H54 (cell line): Measurements from ENCODE around the gene MEX3A.
"Not testable (repeated sequence)": the region's sequence is repeated elsewhere in the genome, so short reads cannot be mapped to it uniquely, and the experiment has no call there.

Experiments used
- DNase-seq: peaks from one replicate; pipeline ENCODE4 v3.0.0; 2011; ENCODE audit warnings: low spot score, mixed read lengths; ENCODE audit not compliant: insufficient read length
- FAIRE-seq: peaks from 3 replicates; lab custom pipeline; 2011; peaks lifted over from hg19 to GRCh38; lab: Jason Lieb, UNC
- POLR2A ChIP-seq: IDR thresholded peaks from 2 replicates; pipeline ENCODE4 v1.6.1; 2011; ENCODE audit warnings: low read depth, mild to moderate bottlenecking, low read length

Gene MEX3A, protein sequence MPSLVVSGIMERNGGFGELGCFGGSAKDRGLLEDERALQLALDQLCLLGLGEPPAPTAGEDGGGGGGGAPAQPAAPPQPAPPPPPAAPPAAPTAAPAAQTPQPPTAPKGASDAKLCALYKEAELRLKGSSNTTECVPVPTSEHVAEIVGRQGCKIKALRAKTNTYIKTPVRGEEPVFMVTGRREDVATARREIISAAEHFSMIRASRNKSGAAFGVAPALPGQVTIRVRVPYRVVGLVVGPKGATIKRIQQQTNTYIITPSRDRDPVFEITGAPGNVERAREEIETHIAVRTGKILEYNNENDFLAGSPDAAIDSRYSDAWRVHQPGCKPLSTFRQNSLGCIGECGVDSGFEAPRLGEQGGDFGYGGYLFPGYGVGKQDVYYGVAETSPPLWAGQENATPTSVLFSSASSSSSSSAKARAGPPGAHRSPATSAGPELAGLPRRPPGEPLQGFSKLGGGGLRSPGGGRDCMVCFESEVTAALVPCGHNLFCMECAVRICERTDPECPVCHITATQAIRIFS

DNA sequence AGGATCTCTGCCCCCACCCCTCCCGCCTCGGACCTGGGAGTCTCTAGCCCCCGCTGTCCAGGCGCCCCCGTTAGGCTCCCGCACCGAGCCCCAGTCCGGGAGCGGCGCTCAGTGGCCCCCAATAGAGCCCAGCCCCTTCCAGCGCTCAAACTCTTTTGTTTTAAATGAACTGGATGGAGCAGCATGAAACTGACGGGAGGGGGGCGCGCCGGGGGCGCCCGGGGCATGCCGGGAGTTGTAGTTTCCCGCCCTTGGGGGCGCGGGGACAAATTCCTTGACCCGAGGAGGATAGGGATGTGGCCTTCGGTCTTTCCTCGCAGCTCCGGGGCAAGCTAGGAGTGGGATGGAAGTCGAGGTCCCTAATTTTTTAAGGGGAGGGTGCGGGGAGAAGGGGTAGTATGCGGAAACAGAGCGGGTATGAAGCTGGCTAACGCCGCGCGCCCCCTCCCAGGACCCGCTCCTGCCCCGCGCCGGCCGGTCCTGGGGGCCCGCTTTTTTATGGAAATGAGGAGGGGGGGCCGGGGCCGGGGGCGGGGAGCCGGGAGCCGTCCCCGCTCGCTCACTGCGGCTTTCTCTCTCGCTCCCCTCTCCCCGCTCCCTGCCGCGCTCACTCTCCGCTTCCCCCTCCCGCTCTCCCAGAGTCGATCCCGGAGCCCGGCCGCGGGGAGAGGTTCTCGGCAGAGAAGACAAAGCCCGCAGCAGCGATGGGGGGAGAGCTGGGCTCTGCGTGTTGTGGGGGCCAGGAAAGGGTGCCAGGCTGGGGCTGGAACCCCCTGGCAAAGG is at the start of gene MEX3A:
Gene MEX3A, minus strand, starts transcription at position 157 of the 783 bp plus-strand sequence. CDS start 467 bp downstream, outside the sequence.
- FAIRE-seq: no peak
- DNase-seq: peak; percentile 98
- TF ChIP-seq POLR2A: peak; percentile 23; the same call in 1 of the 2 replicates

DNA sequence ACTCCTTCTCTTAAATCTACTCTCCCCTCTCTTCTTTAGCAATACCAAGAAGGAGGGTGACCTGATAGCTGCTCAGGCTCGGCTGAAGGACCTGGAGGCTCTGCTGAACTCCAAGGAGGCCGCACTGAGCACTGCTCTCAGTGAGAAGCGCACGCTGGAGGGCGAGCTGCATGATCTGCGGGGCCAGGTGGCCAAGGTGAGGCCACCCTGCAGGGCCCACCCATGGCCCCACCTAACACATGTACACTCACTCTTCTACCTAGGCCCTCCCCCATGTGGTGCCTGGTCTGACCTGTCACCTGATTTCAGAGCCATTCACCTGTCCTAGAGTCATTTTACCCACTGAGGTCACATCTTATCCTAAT is 48.3 kb upstream of the MEX3A start:
- TF ChIP-seq POLR2A: no peak
- no peak for DNase-seq
- no peak for FAIRE-seq

DNA sequence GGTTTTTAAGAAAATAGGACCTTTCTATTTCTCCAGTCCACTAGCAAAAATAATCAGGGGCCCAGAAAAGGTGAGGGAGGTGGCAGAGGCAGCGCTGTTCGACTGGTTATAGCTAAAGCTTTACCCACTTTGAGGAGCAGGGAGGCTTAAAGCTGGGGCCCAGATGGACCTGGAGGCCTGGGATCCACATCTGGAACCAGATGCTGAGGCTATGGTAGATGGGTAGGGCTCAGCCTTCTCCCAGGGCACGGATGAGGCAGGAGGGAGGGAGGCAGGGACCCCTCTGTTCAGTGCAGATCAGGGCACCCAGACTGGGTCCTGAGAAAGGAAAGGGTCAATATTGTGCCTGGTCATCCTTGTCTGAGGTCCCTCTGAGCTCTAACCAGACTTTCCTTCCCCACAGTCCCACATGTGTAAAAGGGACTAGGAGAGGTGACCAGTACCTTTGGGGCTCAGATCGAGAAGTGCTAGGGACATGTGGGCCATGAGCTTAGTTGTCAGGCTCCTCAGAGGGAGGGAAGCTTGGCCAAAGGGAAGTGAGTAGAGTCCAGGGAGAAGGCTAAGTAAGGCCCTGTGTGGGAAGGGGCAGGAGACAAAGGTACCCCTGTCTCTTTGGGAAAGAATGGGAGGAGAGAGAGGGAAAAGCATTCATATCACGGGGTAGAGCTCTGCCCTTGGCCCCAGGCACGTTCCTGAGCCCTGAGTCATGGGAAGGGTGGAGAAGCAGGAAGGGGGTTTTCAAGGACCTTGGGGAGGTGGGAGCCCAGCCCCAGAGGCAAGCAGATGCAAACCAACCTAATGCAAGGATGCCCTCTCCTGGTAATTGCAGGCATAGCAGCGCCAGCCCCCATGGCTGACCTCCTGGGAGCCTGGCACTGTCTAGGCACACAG is 47.7 kb upstream of the MEX3A start:
- 0 out of 2 replicates have a peak, but pooled peaks have one; percentile 27 for TF ChIP-seq POLR2A
- FAIRE-seq (no peak), DNase-seq (peak; percentile 93)

DNA sequence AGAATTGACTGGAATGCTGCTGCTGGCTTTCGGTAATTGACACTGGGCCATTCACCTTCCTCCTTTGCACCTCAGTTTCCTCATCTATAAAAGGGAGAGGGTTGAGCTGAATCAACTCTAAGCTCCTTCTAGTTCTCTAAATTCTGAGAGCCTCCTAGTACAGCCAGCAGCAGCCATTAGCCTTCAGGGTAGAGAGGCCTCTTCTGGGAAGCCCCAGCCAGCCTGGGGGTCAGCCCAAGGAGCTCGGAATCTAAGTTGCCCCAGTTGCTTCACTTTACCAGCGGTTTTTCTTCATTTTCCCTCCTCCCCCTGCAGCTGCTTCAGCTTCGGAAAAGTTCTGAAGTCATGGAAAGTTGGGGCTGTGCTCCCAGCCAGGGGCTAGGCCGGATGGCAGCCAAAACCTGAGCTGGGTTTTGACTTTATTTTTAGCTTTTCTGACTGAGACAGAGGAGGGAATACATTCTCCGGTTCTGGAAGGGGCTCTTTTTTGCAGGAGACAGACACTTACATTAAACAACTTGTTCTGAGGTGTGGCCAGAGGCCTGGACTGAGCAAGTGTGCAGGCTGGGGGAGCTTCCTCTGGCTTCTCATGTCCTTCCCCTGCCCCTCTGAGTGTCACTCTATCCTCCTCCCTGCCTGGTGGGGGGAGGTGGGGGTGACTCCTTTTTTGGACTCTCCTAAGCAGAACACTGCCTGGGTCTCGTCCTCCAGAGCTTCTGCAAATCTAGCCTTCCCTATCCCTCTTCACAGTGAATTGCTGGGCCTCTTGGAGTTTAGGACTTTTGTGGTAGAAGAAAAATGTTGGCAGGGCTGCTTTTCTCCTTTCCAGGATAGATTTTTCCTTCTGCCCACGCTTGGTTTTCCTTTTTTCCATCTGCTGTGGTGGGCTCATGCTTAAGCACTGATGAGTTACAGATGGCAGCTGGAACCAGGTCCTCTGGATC is 46.7 kb upstream of the MEX3A start:
- TF ChIP-seq POLR2A: no peak

DNA sequence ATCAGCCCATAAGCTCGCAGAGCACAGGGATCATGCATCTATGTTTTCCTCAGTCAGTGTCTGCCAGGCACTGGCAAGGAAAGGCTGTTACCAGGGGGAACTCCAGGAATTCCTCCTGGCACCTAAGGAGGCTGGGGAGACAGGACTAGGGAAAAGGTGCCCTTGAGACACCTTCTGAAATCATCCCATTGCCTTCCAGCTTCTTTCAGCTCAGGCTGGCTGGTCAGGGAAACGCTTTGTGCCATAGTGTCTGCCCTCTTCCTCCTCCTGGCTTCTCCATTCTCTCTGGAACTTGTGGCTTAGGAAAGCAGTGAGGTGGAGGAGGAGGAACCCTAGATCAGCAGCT is 46.0 kb upstream of the MEX3A start:
- no peak for FAIRE-seq
- DNase-seq: no peak
- no peak for TF ChIP-seq POLR2A

More for the DNA sequence above, 46.7 kb upstream of the MEX3A start:
- DNase-seq (no peak), FAIRE-seq (no peak)

DNA sequence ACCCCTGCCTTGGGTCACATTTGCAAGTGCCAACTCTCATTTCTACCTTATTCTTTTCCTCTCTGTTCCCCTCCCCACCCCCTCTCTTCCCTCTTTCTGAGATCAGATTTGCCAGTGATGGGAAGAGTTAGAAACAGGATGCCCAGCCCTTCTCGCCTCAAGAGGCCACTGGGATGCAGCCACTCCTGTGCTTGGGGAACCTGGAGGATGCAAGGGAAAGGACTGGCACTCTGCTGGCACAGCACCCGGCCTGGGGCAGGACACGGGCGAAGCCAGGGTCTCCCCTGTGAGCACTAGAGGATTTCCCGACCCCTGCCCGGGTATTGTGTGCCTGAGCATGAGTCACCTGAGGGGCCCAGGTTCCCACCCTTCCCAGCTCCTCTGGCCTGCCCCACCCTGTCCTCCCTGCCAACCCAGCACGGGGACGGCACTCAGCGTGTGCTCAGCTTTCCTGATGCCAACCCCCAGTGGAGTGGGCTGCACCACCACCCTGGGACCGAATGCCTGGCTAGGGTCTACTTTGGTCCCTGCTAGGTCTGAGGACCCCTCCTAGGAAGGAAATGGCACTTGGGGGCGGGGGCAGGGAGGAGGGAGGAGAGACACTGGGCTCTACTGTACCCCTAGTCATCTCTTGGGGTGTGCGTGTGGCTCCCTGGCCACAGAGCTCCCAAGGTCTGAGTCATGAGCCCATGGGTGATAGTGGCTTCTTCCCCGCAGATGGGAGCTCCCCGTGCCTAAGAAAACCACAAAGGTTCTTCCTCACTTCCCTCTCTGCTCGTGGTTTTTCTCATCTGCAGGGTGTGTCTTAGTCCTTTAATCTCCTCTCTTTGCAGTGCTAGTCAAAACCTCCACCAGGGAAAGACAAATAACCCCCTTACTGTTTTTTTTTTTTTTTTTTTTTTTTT is 44.6 kb upstream of the MEX3A start:
- DNase-seq: peak; percentile 56
- no peak for FAIRE-seq
- TF ChIP-seq POLR2A: no peak

DNA sequence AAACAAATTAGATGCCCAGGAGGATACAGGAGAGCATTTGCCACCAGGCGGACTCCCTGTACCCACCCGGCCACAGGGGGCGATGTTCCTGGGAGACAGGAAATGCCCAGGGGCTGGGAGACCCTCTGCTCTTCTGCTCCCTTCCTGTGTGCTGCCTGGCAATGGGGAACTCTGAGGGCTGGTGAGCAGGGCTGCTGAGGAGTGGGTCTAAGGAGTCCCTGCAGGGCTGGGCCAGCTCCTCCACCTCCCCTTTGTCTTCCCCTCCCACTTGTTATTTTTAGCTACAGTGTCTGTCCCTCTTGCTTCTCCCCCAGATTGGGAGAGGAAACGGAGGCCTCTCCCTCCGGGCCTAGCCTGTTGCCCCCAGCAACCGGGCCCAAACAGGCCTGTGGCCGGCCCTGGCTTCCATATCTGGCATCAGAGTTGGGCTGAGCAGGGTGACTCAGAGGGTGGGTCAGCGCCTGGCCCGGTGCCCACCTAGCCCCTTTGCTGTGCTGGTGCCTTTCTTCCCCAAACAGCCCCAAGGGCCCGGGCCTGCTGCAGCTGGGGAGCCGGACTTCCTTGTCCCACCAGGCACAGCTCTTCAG is 43.9 kb upstream of the MEX3A start:
- peak; percentile 84 for DNase-seq
- peak; percentile 35; the same call in 1 of the 2 replicates for TF ChIP-seq POLR2A
- no peak for FAIRE-seq

DNA sequence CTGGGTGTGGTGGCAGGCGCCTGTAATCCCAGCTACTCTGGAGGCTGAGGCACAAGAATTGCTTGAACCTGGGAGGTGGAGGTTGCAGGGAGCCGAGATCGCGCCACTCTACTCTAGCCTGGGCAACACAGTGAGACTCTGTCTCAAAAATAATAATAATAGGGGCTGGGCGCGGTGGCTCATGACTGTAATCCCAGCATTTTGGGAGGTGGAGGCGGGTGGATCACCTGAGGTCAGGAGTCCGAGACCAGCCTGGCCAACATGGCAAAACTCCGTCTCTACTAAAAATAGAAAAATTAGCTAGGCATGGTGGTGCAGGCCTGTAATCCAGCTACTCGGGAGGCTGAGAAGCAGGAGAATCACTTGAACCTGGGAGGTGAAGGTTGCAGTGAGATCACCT is 43.3 kb upstream of the MEX3A start:
- not testable (repeated sequence) for DNase-seq, FAIRE-seq

DNA sequence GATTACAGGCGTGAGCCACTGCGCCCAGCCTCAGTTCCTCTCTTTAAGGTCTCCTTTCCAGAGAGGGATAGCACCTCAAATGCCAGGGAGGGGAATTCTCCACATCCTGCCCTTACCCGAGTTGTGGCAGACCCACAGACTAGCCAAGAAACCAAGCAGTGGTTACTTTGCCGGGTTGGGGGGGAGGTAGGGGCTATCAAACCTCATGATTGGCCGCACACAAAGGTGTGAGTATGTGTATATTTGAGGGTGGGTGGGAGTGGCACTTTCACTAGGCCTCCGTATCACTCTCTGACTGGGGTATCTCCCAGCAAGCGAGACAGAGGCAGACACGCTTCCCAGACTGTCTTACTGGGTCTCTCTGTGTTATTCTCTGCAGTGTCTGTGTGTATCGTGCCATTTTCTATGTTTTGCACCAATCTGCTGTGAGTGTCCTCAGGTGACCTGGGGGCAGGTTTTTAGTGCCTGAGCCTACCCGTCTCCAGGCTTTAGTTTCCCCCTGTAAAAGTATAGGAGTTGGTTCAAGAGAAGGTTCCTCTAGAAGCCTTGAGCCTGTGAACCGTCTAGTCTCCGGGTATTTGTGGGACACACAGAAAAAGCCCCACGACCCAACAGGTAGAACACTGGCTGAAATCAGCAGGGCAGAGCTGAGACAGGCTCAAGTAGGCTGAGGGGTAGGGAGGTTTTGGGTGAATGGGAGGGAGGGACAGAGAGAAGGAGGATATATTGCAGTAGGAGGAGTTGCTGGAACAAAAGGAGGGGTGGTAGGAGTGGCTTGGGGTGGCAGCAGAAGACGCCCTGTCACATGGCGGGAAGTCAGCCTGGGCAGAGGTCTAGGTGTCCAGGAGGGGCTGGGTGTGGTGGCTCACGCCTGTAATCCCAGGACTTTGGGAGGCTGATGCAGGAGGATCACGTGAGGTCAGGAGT is 42.6 kb upstream of the MEX3A start:
- FAIRE-seq (no peak), DNase-seq (no peak)
- peak; percentile 61 for TF ChIP-seq POLR2A
